PC-9 (cell line): ENCODE measurements around the gene GAK. TPM values are rescaled to one million over a fixed set of nuclear protein-coding genes. Genes with fewer than 3 reads are reported as not detected.

Experiments used
- BruUV-seq: library from RNA; stranded (reverse); fragments of 400-500 nt; replicated peaks from 2 replicates; lab custom pipeline; 2021; lab: Mats Ljungman, UMichigan
- CTCF ChIA-PET: fragments of 300-600 bp; sonication (Branson Sonifier 250); formaldehyde crosslinking; loops from one replicate; lab custom pipeline; 2022; ENCODE audit warnings: antibody characterized with exemption; lab: Charles Lee
- POLR2A ChIA-PET: fragments of 300-600 bp; sonication (Branson Sonifier 250); formaldehyde crosslinking; loops from one replicate; lab custom pipeline; 2022; ENCODE audit warnings: antibody characterized with exemption; ENCODE audit not compliant: unreplicated experiment; lab: Charles Lee
- DNase-seq, 2 experiments: peaks; one replicate each; pipeline versions ENCODE4 v3.0.0 to v3.0.0-alpha.2; 2015 to 2022; ENCODE audit warnings: mixed read lengths in 1 of 2
- H2AFZ ChIP-seq: fragments of 200-600 bp; sonication (generic); 2 replicates; pipeline ENCODE4 v1.8.1; 2017; ENCODE audit warnings: antibody characterized with exemption
- H3F3A ChIP-seq: fragments of 200-600 bp; sonication (generic); 2 replicates; pipeline ENCODE4 v1.8.1; 2017; ENCODE audit warnings: antibody characterized with exemption, mild to moderate bottlenecking, low read depth; ENCODE audit not compliant: insufficient read depth
- H3K27ac ChIP-seq: fragments of 200-600 bp; sonication (generic); 2 replicates; pipeline ENCODE4 v1.6.1; 2016; ENCODE audit warnings: mixed run types
- H3K27me3 ChIP-seq: fragments of 200-600 bp; sonication (generic); 2 replicates; pipeline ENCODE4 v1.6.1; 2016; ENCODE audit warnings: low read depth, mixed run types; ENCODE audit not compliant: insufficient read depth
- H3K36me3 ChIP-seq: fragments of 200-600 bp; sonication (generic); 2 replicates; pipeline ENCODE4 v1.6.1; 2016; ENCODE audit warnings: low read depth, mixed run types
- H3K4me1 ChIP-seq: fragments of 200-600 bp; sonication (generic); replicated peaks from 2 replicates; pipeline ENCODE4 v1.6.1; 2016; ENCODE audit warnings: mixed run types; ENCODE audit not compliant: insufficient read depth
- H3K4me2 ChIP-seq: fragments of 200-600 bp; sonication (generic); 2 replicates; pipeline ENCODE4 v1.6.1; 2017; ENCODE audit warnings: mixed run types
- H3K4me3 ChIP-seq: fragments of 200-600 bp; sonication (generic); 2 replicates; pipeline ENCODE4 v1.6.1; 2016; ENCODE audit warnings: mixed run types
- H3K79me2 ChIP-seq: fragments of 200-600 bp; sonication (generic); 2 replicates; pipeline ENCODE4 v1.6.1; 2017; ENCODE audit warnings: low read depth, mixed run types
- H3K9me2 ChIP-seq: fragments of 200-600 bp; sonication (generic); 2 replicates; pipeline ENCODE4 v1.8.1; 2017; ENCODE audit warnings: mild to moderate bottlenecking; ENCODE audit not compliant: insufficient read depth
- H3K9me3 ChIP-seq: fragments of 200-600 bp; sonication (generic); 2 replicates; pipeline ENCODE4 v1.8.1; 2016; ENCODE audit warnings: low read depth; ENCODE audit not compliant: insufficient read depth
- H4K20me1 ChIP-seq: fragments of 200-600 bp; sonication (generic); 2 replicates; pipeline ENCODE4 v1.8.1; 2017; ENCODE audit not compliant: insufficient read depth
- CTCF ChIP-seq: fragments of 200-600 bp; sonication (generic); conservative IDR thresholded peaks from 2 replicates; pipeline ENCODE4 v1.6.1; 2017; ENCODE audit warnings: mixed run types, antibody characterized with exemption, mild to moderate bottlenecking, moderate library complexity
- EZH2 ChIP-seq: fragments of 200-600 bp; sonication (generic); IDR thresholded peaks from 2 replicates; pipeline ENCODE4 v1.8.0; 2017; ENCODE audit warnings: antibody characterized with exemption, low read depth
- intact Hi-C: fragments of 100-400 bp; cut with micrococcal nuclease; formaldehyde crosslinking; loops from one replicate; pipeline ENCODE4 v1.10.0; 2022; ENCODE audit not compliant: unreplicated experiment
- total RNA-seq: library from RNA; stranded (reverse); gene quantifications from 2 replicates; pipeline ENCODE4 v1.2.3, GENCODE V29; 2021

The GAK gene
- total RNA-seq, 1 experiment from 2014 or later, result 114 TPM

GRCh38 chr4:912548-913279 is 19.4 kb downstream of the GAK start:
- POLR2A ChIA-PET, result no interaction called here
- intact Hi-C loops, result no loop called here
- peaks cover 39% of the 10 kb centered on the region for H4K20me1 ChIP-seq

GRCh38 chr4:911871-912490 is 20.1 kb downstream of the GAK start:
- ChIA-PET CTCF (no interaction called here), POLR2A (no interaction called here)
- Histone ChIP-seq H3K4me1 (no peaks in the 10 kb centered on the region), H3K27ac (no peak overlapping the region), H3K9me2 (no peaks in the 10 kb centered on the region), H3K4me3 (no peak overlapping the region), H4K20me1 (peaks cover 34% of the 10 kb centered on the region), H3K27me3 (no peaks in the 10 kb centered on the region), H3K36me3 (0 out of 2 replicates have a peak, but pooled peaks cover 4% of the 10 kb centered on the region), H3K4me2 (no peak overlapping the region), H3F3A (no peaks in the 10 kb centered on the region), H2AFZ (no peak overlapping the region), H3K79me2 (peaks cover 21% of the 10 kb centered on the region), H3K9me3 (no peaks in the 10 kb centered on the region)
- DNase-seq, result no peak
- TF ChIP-seq CTCF, result no peak
- no peak for TF ChIP-seq EZH2
- TSS peak; percentile 33 for BruUV-seq
- intact Hi-C loops, result no loop called here

More at GRCh38 chr4:912548-913279, 19.4 kb downstream of the GAK start:
- H3K27me3 ChIP-seq, result no peaks in the 10 kb centered on the region
- H3K79me2 ChIP-seq, result peaks cover 29% of the 10 kb centered on the region
- H3K27ac ChIP-seq, result no peak overlapping the region
- no peak overlapping the region for H2AFZ ChIP-seq
- H3K9me2 ChIP-seq, result no peaks in the 10 kb centered on the region
- no peak overlapping the region for H3K4me2 ChIP-seq
- no peaks in the 10 kb centered on the region for H3K4me1 ChIP-seq
- H3K36me3 ChIP-seq, result 0 out of 2 replicates have a peak, but pooled peaks cover 4% of the 10 kb centered on the region
- CTCF ChIA-PET, result no interaction called here
- no peak for TF ChIP-seq EZH2
- no peak for TF ChIP-seq CTCF
- H3K9me3 ChIP-seq, result no peaks in the 10 kb centered on the region
- no peak for DNase-seq
- no peak overlapping the region for H3K4me3 ChIP-seq
- BruUV-seq, result no TSS peak
- H3F3A ChIP-seq, result no peaks in the 10 kb centered on the region

GRCh38 chr4:911221-911751 is 20.8 kb downstream of the GAK start:
- no peak for DNase-seq
- H4K20me1 ChIP-seq, result peaks cover 27% of the 10 kb centered on the region
- POLR2A ChIA-PET, result no interaction called here
- CTCF ChIA-PET, result no interaction called here
- no peaks in the 10 kb centered on the region for H3K27me3 ChIP-seq
- peaks cover 15% of the 10 kb centered on the region for H3K79me2 ChIP-seq
- no peaks in the 10 kb centered on the region for H3K9me3 ChIP-seq
- peaks cover under 1% of the 10 kb centered on the region for H3F3A ChIP-seq
- no peak overlapping the region for H3K27ac ChIP-seq
- 0 out of 2 replicates have a peak, but pooled peaks cover 4% of the 10 kb centered on the region for H3K36me3 ChIP-seq
- H3K4me3 ChIP-seq, result no peak overlapping the region
- H2AFZ ChIP-seq, result no peak overlapping the region
- intact Hi-C loops, result no loop called here
- H3K4me1 ChIP-seq, result no peaks in the 10 kb centered on the region
- no peak overlapping the region for H3K4me2 ChIP-seq
- no peaks in the 10 kb centered on the region for H3K9me2 ChIP-seq
- TF ChIP-seq CTCF, result no peak
- TF ChIP-seq EZH2, result no peak
- no TSS peak for BruUV-seq
